KG1 (cell line): ENCODE results near the gene UTP14C.
A peak's percentile ranks its signal among the peaks of the same experiment; 100 is the strongest.
"Not testable (repeated sequence)": the region's sequence is repeated elsewhere in the genome, so short reads cannot be mapped to it uniquely, and the experiment has no call there.

Source experiments
- DNase-seq: peaks from one replicate; lab custom pipeline; 2025; lab: John Stamatoyannopoulos, UW

UTP14C gene

DNA sequence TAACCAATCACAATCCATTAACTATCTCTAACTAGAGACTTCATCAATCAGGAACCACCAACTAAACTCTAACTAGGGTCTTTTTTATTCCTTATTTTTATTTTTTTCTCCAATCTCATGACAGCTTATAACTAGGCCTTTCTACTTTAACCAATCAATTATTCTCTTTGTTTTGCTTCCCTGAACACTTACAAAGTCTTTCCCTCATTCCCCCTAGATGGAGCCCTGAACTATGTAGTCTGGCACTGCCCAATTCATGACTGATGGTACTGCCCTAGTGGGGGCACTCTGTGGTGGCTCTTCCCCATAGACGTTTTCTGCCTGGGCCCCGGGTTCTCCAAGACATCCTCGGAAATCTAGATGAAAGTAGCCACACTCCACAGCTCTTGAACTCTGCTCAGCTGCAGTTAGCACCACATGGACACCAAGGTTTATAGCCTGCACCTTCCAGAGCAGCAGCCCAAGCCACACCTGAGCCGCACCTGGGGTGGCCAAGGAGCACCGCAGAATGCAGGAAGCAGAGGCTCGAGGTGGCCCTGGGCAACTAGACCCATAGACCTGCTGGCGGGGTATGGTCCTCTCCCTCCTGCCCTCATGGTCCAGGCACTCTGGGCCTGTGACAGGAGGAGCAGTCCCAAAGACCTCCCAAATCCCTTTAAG is 19.9 kb upstream of the UTP14C start:
- DNase-seq = no peak

- DNase-seq = no peak
These were observed 18.5 kb upstream of the UTP14C start for GRCh38 chr13:52005841-52006522.

GRCh38 chr13:52006523-52007245 is 17.8 kb upstream of the UTP14C start:
- no peak for DNase-seq

DNA sequence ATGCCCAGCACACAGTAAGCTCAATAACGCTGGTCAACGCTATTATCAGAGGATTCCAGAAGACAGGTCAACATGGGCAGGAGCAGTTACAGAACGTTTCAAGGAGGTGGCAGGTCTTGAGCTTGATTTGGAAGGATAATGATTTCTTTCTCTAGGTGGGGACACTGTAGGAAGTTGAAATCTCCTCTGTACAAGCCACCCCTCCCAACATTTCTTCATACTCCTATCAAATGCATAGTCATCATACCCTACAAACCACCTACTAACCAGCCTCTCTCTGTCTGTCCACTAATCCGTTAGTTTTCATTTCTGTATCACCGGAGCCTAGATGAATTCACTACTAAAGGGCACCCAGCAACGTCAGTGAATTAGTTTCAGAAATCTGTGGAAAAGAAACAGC is 14.5 kb upstream of the UTP14C start:
- DNase-seq = no peak

- no peak for DNase-seq
These were observed 13.4 kb upstream of the UTP14C start, which contains the start of gene ATP7B for GRCh38 chr13:52010890-52011631. Gene ATP7B, minus strand, starts transcription at chr13:52011450. Its CDS starts 113 bp downstream, at chr13:52011337.

DNA sequence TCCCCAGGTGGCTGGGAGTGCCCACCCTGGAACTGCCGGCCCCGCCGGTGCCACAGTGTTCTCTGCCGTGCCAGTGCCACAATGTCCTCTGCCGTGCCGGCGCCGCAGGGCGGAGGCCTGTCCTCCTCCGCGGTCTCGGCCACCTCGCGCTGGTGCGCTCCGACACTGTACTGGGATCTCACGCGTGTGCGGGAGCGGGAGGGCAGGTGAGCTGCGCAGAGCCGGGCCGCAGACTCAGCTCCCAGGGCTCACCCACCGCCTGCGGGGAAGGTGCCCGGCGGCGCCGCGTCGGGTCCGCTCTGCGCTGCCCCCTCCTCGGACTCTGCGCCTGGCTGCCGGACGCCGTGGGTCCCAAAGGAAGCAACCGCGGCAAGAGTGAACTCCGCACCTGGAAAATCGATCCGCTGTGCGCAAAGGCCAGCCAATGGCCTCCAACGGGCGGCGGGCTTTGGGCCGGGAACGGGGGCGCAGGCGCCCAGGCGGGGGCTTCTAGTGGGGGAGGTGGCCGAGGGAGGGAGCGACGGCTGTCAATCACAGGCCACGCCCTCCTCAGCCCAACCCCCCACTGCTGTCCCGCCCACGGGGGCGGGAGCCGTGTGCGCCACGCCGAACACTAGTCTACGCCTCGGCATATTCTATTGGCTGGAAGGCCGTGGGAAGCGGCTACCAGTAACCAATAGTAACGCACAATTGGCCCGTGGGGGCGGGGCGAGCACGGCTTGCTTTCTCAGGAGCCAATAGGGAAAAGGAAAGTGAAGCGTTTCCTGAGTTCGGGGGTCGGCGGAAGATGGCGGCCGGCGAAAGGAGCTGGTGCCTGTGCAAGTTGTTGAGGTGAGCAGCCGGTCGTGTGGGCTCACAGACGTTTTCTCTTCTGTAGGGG is 12.6 kb upstream of the UTP14C start, which contains the start of gene ALG11:
Gene ALG11, plus strand, starts transcription at position 767 of the 880 bp plus-strand sequence. Its CDS starts 21 bp downstream, at position 788.
- peak; percentile 98 for DNase-seq

DNA sequence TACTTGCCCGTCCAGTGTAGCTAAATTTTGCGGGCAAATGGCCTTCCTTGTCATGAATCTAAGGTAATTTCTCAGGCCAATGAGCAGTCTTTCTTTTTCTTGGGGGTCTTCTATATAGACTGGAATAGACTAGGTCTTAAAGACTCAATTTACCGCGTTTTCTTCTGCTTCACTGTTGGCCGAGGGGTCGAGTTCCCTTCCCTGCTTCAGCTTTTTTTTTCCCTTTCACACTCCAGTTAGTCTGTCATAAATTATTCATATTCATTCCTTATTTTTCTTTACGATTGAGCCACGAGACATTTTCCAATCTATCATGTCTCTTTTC is 12.0 kb upstream of the UTP14C start:
- DNase-seq = no peak

GRCh38 chr13:52016296-52016695 is 8.2 kb upstream of the UTP14C start:
- no peak for DNase-seq

- no peak for DNase-seq
These were observed 4.3 kb upstream of the UTP14C start for GRCh38 chr13:52020191-52020590.

DNA sequence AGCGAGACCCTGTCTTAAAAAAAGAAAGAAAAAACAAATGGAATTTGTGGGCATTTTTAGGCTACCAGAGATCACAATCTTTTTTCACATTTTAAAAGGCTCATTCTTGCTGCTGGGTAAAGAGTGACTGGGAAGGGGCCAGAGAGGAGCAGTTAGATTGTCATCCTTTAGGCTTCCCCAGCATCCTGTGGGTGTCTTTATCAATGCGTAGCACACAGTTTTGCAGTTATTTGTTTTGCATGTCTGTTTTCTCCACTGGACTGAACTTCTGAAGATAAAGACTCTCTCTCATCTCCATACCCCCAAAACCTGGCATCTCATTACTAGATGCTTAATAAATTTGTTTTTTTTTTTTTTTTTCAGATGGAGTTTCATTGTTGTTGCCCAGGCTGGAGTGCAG is 2.1 kb upstream of the UTP14C start:
- DNase-seq = no peak

GRCh38 chr13:52025475-52026245 is 1.2 kb downstream of the UTP14C start:
- DNase-seq = no peak

DNA sequence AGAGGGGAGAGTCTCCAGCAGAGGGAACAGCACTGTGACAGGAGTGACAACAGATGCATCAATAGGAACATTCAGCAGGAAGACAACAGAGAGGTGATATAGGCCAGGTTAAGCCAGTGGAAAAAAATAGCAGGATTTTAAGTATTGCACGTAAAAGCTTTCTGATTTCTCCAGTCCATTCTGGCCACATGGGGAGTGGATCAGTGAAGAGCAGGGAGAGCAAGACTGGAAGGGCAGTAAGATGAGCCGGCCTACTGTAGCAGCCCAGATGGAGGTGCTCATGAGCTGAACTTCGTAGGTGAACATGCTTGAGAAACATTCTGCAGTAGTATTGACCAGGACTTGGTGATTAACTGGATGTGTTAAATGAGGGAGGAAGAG is 1.7 kb downstream of the UTP14C start:
- DNase-seq = no peak

DNA sequence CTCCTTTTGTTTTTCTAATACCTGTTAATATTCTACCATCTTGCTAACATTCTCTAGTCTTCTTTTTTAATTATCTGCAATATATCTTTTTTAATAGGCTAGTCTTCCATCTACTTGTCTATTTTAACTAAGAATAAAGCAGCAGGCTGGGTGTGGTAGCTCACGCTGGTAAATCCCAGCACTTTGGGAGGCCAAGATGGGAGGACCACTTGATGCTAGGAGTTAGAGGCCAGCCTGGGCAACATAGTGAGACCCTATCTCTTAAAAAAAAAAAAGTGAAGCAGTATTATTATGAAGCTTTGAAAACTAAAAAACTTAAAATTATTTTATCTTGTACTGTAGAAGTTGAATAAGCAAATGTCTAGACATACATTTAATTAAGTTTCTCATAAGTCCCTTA is 3.3 kb downstream of the UTP14C start:
- no peak for DNase-seq

DNA sequence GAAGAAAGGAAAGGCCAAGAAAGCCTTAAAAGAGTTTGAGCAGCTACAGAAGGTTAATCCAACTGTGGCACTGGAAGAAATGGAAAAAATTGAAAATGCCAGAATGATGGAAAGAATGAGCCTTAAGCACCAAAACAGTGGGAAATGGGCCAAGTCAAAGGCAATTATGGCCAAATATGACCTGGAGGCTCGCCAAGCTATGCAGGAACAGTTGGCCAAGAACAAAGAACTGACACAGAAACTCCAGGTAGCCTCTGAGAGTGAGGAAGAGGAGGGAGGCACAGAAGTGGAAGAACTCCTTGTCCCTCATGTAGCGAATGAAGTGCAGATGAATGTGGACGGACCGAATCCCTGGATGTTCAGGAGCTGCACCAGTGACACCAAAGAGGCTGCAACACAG is 5.1 kb downstream of the UTP14C start:
- DNase-seq = no peak

DNA sequence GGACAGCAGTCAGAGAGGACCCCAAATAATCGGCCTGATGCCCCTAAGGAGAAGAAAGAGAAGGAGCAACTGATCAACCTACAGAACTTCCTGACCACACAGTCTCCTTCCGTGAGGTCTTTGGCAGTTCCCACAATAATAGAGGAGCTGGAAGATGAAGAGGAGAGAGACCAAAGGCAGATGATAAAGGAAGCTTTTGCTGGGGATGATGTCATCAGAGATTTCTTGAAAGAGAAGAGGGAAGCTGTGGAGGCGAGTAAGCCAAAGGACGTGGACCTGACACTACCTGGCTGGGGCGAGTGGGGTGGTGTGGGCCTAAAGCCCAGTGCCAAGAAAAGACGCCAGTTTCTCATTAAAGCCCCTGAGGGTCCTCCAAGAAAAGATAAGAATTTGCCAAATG is 5.9 kb downstream of the UTP14C start:
- not testable (repeated sequence) for DNase-seq

DNA sequence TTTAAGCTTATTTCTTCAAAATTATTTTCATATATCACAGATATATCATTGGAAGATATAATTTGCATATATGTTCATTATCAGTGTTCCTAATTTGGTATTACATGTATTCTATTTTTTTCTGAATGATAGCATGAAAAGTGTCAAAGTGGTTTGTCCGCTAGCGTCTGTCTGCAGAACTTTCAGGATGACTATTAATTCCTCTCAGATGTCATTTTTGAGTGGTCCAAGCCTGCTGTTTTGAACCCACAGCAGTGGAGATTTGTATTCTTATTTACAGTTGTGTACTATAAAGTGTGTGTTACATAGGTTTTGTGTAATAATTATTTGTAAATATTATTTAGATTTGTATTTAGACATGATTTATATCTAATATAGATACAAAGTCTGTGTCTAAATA is 8.5 kb downstream of the UTP14C start:
- no peak for DNase-seq

DNA sequence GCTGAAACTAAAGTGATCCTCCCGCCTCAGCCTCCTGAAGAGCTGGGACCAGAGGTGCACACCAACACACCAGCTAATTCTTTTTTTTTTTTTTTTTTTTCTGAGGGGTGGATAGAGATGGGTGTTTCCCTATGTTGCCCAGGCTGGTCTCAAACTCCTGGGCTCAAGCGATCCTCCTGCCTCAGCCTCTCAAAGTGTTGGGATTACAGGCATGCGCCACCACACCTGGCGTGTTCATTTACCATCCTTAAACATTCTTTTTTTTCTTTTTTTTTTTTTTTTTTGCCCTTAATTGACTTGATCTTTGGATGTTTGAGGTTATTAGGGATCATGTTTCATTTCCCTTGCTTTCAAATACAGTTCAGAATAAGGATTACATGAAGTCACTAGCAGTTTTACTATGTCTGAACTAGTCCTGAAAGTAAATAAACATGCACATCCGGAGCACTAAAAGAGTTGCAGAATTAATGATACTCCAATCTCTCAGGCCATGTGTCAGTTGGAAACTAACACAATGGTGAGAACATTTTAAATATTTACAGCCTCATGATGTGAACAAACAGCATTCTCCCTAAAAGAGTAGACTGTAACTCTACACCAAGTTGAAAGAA is 10.2 kb downstream of the UTP14C start:
- no peak for DNase-seq

DNA sequence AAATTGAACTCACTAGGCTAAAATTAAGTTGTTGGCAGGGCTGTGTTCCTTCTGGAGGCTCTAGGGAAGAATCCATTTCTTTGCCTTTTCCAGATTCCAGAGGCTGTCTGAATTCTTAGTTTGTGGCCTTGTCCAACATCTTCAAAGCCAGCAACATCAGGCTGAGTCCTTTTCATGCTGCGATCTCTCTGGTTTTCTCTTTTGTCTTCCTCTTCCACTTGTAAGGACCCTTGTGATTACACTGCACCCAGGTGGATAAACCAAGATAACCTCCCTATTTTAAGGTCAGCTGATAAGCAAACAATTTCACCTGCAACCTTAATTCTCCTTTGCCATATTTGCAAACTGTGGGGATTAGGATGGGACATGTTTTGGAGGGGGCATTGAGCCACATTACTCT is 11.5 kb downstream of the UTP14C start:
- DNase-seq = no peak

- DNase-seq = no peak
These were observed 19.2 kb downstream of the UTP14C start for GRCh38 chr13:52043675-52044074.

GRCh38 chr13:52047463-52047862 is 23.0 kb downstream of the UTP14C start:
- no peak for DNase-seq
